LNCaP clone FGC (cell line): ENCODE data around the gene ZBTB39.

Experiments used
- DNase-seq: peaks from one replicate; pipeline ENCODE4 v3.0.0-alpha.2; 2011; ENCODE audit warnings: low read depth
- H3K4me3 ChIP-seq: 2 replicates; pipeline ENCODE4 v1.5.1; 2011; ENCODE audit warnings: mild to moderate bottlenecking, low read depth, low read length, control low read depth
- CTCF ChIP-seq: IDR thresholded peaks from 2 replicates; pipeline ENCODE4 v1.5.1; 2012; ENCODE audit warnings: mild to moderate bottlenecking; ENCODE audit not compliant: control insufficient read depth, insufficient read depth; ENCODE audit errors: extremely low read depth

Gene ZBTB39

DNA sequence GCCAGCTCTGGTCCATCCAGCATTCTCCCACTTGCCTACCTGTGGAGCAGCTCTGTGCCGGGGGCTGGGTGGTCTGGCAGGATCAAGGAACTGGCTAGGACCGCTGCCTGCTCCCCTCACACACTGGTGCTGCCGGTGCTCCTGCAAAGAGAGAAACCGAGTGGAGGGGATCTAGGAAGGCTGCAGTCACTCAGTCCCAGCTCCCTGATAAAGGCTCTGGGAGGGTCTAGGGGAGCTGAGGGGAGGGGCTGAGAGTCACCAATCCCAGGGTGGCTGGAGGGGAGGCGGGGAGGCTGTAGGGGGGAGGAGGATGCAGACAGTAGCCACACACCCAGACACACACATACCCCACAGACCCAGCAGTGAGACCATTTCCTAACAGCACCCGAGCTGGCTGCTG lies 10.0 kb upstream of the ZBTB39 start, which contains the start of gene TAC3:
TAC3 (minus strand) TSS at position 182 of the 400 bp plus-strand sequence. CDS start 732 bp downstream, outside the sequence.
- no peak for TF ChIP-seq CTCF
- DNase-seq = no peak
- H3K4me3 ChIP-seq = no peak within 1 kb of the TSS

GRCh38 chr12:57012600-57013465 lies 6.5 kb upstream of the ZBTB39 start:
- no peak for TF ChIP-seq CTCF
- no peak overlapping the region for H3K4me3 ChIP-seq
- no peak for DNase-seq

DNA sequence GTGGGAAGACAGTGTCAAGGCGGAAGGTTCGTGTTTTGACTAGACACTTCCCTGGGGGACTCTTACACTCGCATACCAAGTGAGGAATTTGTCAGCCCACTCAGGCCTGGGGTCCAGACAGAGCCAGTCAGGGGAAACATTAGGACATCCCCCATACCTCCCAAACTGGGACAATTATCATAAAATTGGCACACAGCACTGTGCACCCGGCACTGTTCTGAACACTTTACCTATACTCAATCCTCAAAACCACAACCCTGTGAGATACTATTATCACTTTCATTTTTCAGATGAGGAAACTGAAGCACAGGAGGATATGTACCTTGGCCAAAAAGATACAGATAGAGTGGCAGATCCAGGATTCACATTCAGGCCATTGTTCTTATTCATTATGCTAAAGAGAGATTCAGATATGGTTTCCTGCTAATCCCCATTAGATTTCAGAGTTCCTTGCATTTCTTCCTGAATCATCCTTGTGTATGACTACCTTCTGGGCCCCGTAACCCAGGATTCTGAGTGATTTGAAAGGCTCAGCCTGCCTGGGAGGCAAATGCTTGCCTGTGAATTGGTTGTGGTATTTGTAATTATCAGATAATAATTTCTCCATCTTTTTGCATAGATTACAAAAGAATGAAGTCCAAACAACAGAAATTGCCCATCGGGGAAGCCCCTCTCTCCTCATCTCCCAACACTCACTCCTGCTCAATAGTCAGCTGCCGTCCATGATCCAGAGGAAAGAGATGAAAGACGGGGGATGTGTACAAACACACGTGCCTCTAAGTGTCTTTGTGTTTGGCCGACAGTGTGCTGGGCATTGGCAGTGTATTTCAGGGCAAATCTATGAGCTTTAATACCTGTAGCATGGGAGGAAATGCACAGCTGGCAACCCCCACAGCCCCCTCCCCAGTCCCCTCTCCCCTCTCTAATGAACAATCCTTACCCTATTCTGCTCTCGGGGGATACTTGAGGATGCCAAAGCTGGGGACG lies 5.4 kb upstream of the ZBTB39 start:
- TF ChIP-seq CTCF = no peak
- DNase-seq = no peak
- no peak overlapping the region for H3K4me3 ChIP-seq

- no peak for DNase-seq
- no peak overlapping the region for H3K4me3 ChIP-seq
- no peak for TF ChIP-seq CTCF
Observed at GRCh38 chr12:57010627-57011247, 4.4 kb upstream of the ZBTB39 start.

GRCh38 chr12:57009949-57010626 lies 3.7 kb upstream of the ZBTB39 start:
- no peak for TF ChIP-seq CTCF

GRCh38 chr12:57008178-57008577 lies 1.8 kb upstream of the ZBTB39 start:
- no peak overlapping the region for H3K4me3 ChIP-seq
- peak; percentile 70 for TF ChIP-seq CTCF
- DNase-seq = peak; percentile 31

More at GRCh38 chr12:57009949-57010626, 3.7 kb upstream of the ZBTB39 start:
- no peak for DNase-seq
- H3K4me3 ChIP-seq = no peak overlapping the region
